GM12878 (cell line): ENCODE data around the gene CHIA.

Experiments
- ESRRA ChIP-seq: IDR thresholded peaks from 2 replicates; pipeline ENCODE4 v1.6.1; 2012; ENCODE audit warnings: mild to moderate bottlenecking, low read length, improper control_type of control experiment
- IRF3 ChIP-seq: fragments of 450-650 bp; IDR thresholded peaks from 2 replicates; pipeline ENCODE4 v1.6.1; 2014; ENCODE audit warnings: mild to moderate bottlenecking
- JUNB ChIP-seq: IDR thresholded peaks from 2 replicates; pipeline ENCODE4 v1.6.1; 2016; ENCODE audit warnings: antibody characterized with exemption, mild to moderate bottlenecking
- MEF2B ChIP-seq: fragments of 450-650 bp; IDR thresholded peaks from 2 replicates; pipeline ENCODE4 v1.6.1; 2018; ENCODE audit warnings: mild to moderate bottlenecking, moderate library complexity; ENCODE audit not compliant: partially characterized antibody, poor library complexity, severe bottlenecking
- POLR2AphosphoS5 ChIP-seq: IDR thresholded peaks from 2 replicates; pipeline ENCODE4 v1.6.1; 2011; ENCODE audit warnings: mild to moderate bottlenecking, low read length, inconsistent platforms
- TF ChIP-seq, protein P1 (sequence below): IDR thresholded peaks from 2 replicates; pipeline ENCODE4 v1.6.1; 2011; ENCODE audit warnings: borderline replicate concordance, low read depth, mild to moderate bottlenecking, moderate library complexity, low read length; ENCODE audit not compliant: insufficient read depth, poor library complexity, severe bottlenecking

DNA sequence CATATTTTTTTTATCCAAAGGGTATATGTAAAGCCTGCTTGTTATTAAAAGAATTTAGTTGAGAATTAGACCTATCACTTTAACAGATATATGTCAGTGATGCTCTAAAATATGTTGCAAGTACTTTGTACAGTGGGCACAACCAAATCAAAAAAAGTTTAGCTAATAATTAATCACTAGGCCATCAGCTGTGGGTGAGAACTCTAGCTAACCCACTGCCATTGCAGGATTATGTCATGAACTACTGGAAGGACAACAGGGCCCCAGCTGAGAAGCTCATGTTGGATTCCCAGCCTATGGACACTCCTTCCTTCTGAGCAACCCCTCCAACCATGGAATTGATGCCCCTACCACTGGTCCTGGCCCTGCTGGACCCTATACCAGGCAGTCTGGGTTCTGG is 6.8 kb upstream of the CHIA start:
- TF ChIP-seq JUNB: no peak
- no peak for TF ChIP-seq MEF2B
- no peak for TF ChIP-seq POLR2AphosphoS5
- TF ChIP-seq ESRRA: no peak
- TF ChIP-seq, protein P1, sequence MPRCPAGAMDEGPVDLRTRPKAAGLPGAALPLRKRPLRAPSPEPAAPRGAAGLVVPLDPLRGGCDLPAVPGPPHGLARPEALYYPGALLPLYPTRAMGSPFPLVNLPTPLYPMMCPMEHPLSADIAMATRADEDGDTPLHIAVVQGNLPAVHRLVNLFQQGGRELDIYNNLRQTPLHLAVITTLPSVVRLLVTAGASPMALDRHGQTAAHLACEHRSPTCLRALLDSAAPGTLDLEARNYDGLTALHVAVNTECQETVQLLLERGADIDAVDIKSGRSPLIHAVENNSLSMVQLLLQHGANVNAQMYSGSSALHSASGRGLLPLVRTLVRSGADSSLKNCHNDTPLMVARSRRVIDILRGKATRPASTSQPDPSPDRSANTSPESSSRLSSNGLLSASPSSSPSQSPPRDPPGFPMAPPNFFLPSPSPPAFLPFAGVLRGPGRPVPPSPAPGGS: no peak
- no peak for TF ChIP-seq IRF3
